GM21529 (cell line): ENCODE measurements around the gene D2HGDH.
"Not testable (repeated sequence)": the region's sequence is repeated elsewhere in the genome, so short reads cannot be mapped to it uniquely, and the experiment has no call there.

Experiments used
- ATAC-seq: cut with Tn5 transposase; IDR thresholded peaks from one replicate; pipeline ENCODE4 v1.9.1; 2021; ENCODE audit not compliant: unreplicated experiment

D2HGDH gene

GRCh38 chr2:241768251-241768711, 33.9 kb downstream of the D2HGDH start:
- no peak for ATAC-seq

GRCh38 chr2:241768850-241769249, 34.4 kb downstream of the D2HGDH start:
- no peak for ATAC-seq

GRCh38 chr2:241769819-241770184, 35.4 kb downstream of the D2HGDH start:
- ATAC-seq, result no peak

- no peak for ATAC-seq
These were observed 35.9 kb downstream of the D2HGDH start for GRCh38 chr2:241770185-241770935.

- no peak for ATAC-seq
These were observed 36.5 kb downstream of the D2HGDH start for GRCh38 chr2:241770936-241771285.

- ATAC-seq, result no peak
These were observed 37.0 kb downstream of the D2HGDH start for GRCh38 chr2:241771286-241772062.

- no peak for ATAC-seq
These were observed 37.7 kb downstream of the D2HGDH start for GRCh38 chr2:241772063-241772499.

- ATAC-seq, result no peak
These were observed 39.3 kb downstream of the D2HGDH start for GRCh38 chr2:241773511-241774418.

- no peak for ATAC-seq
These were observed 40.2 kb downstream of the D2HGDH start for GRCh38 chr2:241774419-241775222.

GRCh38 chr2:241775223-241776177, 41.1 kb downstream of the D2HGDH start:
- no peak for ATAC-seq

GRCh38 chr2:241776336-241777169, 42.1 kb downstream of the D2HGDH start, which contains the start of gene GAL3ST2:
TSS of gene GAL3ST2 (plus strand) at chr2:241776822. CDS start at chr2:241776956, 134 bp downstream.
- ATAC-seq, result no peak

- ATAC-seq, result no peak
These were observed 42.8 kb downstream of the D2HGDH start for GRCh38 chr2:241777170-241777685.

GRCh38 chr2:241777686-241778627, 43.5 kb downstream of the D2HGDH start:
- no peak for ATAC-seq

GRCh38 chr2:241780939-241781569, 46.6 kb downstream of the D2HGDH start:
- no peak for ATAC-seq

- ATAC-seq, result not testable (repeated sequence)
These were observed 47.6 kb downstream of the D2HGDH start for GRCh38 chr2:241782053-241782452.

- no peak for ATAC-seq
These were observed 53.7 kb downstream of the D2HGDH start for GRCh38 chr2:241788135-241788534.
